Measurements from ENCODE around the gene SHC4. TPM values are rescaled to one million over a fixed set of nuclear protein-coding genes. Genes with fewer than 3 reads are reported as not detected.
"Not testable (repeated sequence)": the region's sequence is repeated elsewhere in the genome, so short reads cannot be mapped to it uniquely, and the experiment has no call there.

SHC4 gene
- total RNA-seq, 1 donor, result 0.72 TPM

DNA sequence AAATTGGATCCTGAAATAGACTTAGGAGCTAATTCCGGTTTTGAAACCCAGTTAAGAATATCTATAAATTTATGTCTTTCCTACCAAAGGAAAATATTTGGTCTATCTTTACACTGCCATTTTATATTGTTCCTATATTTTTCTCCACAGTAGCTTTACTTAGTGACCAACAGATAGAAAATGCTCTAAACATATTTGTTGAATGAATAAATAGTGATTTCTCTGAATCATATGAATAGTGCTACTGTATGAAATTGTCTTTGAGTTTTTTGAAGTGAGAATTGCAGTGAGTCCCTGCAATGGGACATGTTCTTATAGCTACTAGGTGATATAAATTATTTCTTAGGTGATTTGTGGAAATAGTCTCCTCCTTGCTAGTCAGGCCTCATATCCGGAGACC, 104.3 kb downstream of the SHC4 start:
- DNase-seq (ENCODE audit: insufficient read length, low spot score, missing footprints), result no peak
- H3K4me2 ChIP-seq (ENCODE audit: insufficient read depth, low read length), result peak overlapping the region; percentile 33
- peak overlapping the region; percentile 40 for H3K27ac ChIP-seq (ENCODE audit: low read depth, low read length)
- no peak overlapping the region for H2AFZ ChIP-seq (ENCODE audit: low read length)
- TF ChIP-seq, protein P1, sequence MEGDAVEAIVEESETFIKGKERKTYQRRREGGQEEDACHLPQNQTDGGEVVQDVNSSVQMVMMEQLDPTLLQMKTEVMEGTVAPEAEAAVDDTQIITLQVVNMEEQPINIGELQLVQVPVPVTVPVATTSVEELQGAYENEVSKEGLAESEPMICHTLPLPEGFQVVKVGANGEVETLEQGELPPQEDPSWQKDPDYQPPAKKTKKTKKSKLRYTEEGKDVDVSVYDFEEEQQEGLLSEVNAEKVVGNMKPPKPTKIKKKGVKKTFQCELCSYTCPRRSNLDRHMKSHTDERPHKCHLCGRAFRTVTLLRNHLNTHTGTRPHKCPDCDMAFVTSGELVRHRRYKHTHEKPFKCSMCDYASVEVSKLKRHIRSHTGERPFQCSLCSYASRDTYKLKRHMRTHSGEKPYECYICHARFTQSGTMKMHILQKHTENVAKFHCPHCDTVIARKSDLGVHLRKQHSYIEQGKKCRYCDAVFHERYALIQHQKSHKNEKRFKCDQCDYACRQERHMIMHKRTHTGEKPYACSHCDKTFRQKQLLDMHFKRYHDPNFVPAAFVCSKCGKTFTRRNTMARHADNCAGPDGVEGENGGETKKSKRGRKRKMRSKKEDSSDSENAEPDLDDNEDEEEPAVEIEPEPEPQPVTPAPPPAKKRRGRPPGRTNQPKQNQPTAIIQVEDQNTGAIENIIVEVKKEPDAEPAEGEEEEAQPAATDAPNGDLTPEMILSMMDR (IDR thresholded peaks at IDR 0.05; ENCODE audit: extremely low read depth, low read depth, low read length), result no peak
- no peaks in the 10 kb centered on the region for H3K27me3 ChIP-seq (ENCODE audit: insufficient read depth, low read length)
- no peak overlapping the region for H3K4me3 ChIP-seq (ENCODE audit: insufficient read depth, low read length)
- H3K9me3 ChIP-seq (ENCODE audit: low read depth, low read length), result no peaks in the 10 kb centered on the region
- no peaks in the 10 kb centered on the region for H3K79me2 ChIP-seq (ENCODE audit: insufficient read depth, low read length)
- no peaks in the 10 kb centered on the region for H3K36me3 ChIP-seq (ENCODE audit: insufficient read depth, low read length)
- H3K4me1 ChIP-seq (ENCODE audit: insufficient read depth, low read length), result peaks cover 48% of the 10 kb centered on the region
- no peaks in the 10 kb centered on the region for H4K20me1 ChIP-seq (ENCODE audit: insufficient read depth, low read length)

DNA sequence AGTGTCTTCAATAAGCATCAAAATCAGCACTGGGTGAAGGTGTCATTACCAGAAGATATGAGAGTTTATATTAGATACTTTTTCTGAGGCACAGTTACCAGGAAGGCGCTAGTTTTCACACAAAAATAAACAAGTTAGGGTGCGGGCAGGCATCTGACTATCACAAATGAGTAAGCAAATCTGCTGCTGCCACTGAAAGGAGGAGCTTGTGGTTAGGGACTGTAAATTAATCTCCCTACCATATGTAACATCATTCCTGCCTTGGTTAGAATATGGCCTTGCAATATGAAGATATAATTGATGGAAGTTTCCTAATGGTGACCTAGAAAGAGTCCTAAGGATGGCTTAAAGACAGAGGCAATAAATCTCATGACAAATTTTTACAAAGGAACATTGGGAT, 105.3 kb downstream of the SHC4 start:
- H4K20me1 ChIP-seq (ENCODE audit: insufficient read depth, low read length), result no peaks in the 10 kb centered on the region
- H3K4me1 ChIP-seq (ENCODE audit: insufficient read depth, low read length), result peaks cover 48% of the 10 kb centered on the region
- H3K4me3 ChIP-seq (ENCODE audit: insufficient read depth, low read length), result no peak overlapping the region
- H2AFZ ChIP-seq (ENCODE audit: low read length), result peak overlapping the region; percentile 20
- H3K36me3 ChIP-seq (ENCODE audit: insufficient read depth, low read length), result no peaks in the 10 kb centered on the region
- no peaks in the 10 kb centered on the region for H3K9me3 ChIP-seq (ENCODE audit: low read depth, low read length)
- DNase-seq (ENCODE audit: insufficient read length, low spot score, missing footprints), result no peak
- H3K27me3 ChIP-seq (ENCODE audit: insufficient read depth, low read length), result no peaks in the 10 kb centered on the region
- TF ChIP-seq, protein P1 (IDR thresholded peaks at IDR 0.05; ENCODE audit: extremely low read depth, low read depth, low read length), result no peak
- H3K79me2 ChIP-seq (ENCODE audit: insufficient read depth, low read length), result no peaks in the 10 kb centered on the region
- H3K27ac ChIP-seq (ENCODE audit: low read depth, low read length), result no peak overlapping the region
- H3K4me2 ChIP-seq (ENCODE audit: insufficient read depth, low read length), result peak overlapping the region; percentile 25

DNA sequence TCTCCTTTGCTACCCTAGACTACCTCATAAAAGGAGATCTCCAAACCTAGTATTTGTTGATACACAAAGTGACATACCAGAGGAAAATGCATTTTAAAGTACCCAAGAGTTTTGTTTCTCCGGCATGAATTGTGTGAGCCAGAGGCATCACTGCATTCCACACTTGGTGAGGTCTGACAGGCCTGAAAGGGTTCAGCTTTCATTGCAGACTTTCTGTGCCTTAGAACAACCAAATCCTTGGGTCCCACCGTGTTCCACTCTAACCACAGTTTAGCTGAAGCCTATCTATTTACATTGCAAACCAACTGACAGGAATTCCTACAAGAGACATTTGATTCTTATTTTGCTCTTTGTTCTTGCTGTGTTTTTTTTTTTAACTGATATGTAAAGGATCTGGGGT, 106.8 kb downstream of the SHC4 start:
- TF ChIP-seq, protein P1 (IDR thresholded peaks at IDR 0.05; ENCODE audit: extremely low read depth, low read depth, low read length), result no peak
- Histone ChIP-seq H3K27ac (ENCODE audit: low read depth, low read length) (peak overlapping the region; percentile 66), H3K79me2 (ENCODE audit: insufficient read depth, low read length) (no peaks in the 10 kb centered on the region), H3K27me3 (ENCODE audit: insufficient read depth, low read length) (no peaks in the 10 kb centered on the region), H4K20me1 (ENCODE audit: insufficient read depth, low read length) (no peaks in the 10 kb centered on the region), H2AFZ (ENCODE audit: low read length) (peak overlapping the region; percentile 87), H3K36me3 (ENCODE audit: insufficient read depth, low read length) (no peaks in the 10 kb centered on the region), H3K4me3 (ENCODE audit: insufficient read depth, low read length) (no peak overlapping the region), H3K9me3 (ENCODE audit: low read depth, low read length) (no peaks in the 10 kb centered on the region), H3K4me2 (ENCODE audit: insufficient read depth, low read length) (peak overlapping the region; percentile 45), H3K4me1 (ENCODE audit: insufficient read depth, low read length) (peaks cover 48% of the 10 kb centered on the region)
- DNase-seq (ENCODE audit: insufficient read length, low spot score, missing footprints), result no peak

DNA sequence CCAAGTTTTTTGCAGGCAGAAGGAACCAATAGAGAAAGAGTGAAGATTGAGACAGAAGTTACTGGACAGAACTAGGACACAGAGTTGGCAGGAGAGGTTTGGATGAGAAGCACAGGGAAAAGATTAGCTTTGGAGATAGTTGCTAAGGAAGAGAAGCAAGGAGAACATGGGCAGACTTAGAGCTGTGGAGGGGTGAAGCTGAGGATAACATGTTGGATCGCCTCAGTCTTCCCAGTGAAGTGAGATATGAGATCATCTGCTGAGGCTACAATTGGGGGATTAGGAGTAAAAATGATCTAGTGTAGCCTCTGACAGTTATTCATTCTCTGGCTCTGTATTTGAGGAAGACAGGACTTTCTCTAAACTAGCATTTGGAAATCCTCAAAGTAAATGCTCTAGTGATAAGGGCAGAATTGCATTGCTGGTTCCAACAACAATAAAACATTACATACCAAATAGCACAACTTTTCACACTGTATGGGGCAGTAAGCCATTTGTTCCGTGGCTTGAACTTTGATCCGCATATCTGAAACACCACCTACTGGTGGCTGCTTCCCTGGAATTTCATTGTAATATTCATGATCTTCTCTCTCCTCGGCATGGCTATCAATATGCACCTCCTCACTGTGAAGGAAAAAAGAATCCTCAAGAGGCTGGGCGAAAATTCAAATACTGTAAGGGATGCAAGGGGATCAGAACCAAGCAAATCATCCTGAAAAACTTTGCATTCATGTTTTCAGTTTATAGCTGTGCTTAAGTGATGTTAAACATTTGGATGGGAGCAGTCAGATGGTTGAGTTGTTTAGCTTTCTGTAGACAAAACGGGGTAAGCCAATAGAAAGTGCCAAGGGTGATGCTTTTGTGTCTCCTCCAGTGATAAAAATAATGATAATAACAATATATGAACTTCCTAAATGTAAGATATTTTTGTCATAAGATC, 107.9 kb downstream of the SHC4 start:
- Histone ChIP-seq H3K79me2 (ENCODE audit: insufficient read depth, low read length) (no peaks in the 10 kb centered on the region), H3K9me3 (ENCODE audit: low read depth, low read length) (no peaks in the 10 kb centered on the region), H3K4me1 (ENCODE audit: insufficient read depth, low read length) (peaks cover 48% of the 10 kb centered on the region), H2AFZ (ENCODE audit: low read length) (peak overlapping the region; percentile 41), H3K36me3 (ENCODE audit: insufficient read depth, low read length) (no peaks in the 10 kb centered on the region), H3K4me3 (ENCODE audit: insufficient read depth, low read length) (no peak overlapping the region), H4K20me1 (ENCODE audit: insufficient read depth, low read length) (no peaks in the 10 kb centered on the region), H3K27ac (ENCODE audit: low read depth, low read length) (peak overlapping the region; percentile 66), H3K4me2 (ENCODE audit: insufficient read depth, low read length) (peak overlapping the region; percentile 62), H3K27me3 (ENCODE audit: insufficient read depth, low read length) (no peaks in the 10 kb centered on the region)
- DNase-seq (ENCODE audit: insufficient read length, low spot score, missing footprints), result no peak
- TF ChIP-seq, protein P1 (IDR thresholded peaks at IDR 0.05; ENCODE audit: extremely low read depth, low read depth, low read length), result peak; percentile 62

DNA sequence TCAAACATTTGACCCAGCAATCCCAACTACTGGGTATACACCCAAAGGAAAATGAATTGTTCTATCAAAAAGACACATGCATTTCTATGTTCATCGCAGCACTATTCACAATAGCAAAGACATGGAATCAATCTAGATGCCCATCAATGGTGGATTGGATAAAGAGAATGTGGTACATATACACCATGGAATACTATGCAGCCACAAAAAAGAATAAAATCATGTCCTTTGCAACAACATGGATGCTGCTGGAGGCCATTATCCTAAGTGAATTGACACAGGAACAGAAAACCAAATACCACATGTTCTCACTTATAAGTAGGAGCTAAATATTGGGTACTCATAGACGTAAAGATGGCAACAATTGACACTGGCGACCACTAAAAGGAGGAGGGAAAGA, 109.3 kb downstream of the SHC4 start:
- H2AFZ ChIP-seq (ENCODE audit: low read length), result not testable (repeated sequence)

More for the DNA sequence above, 109.3 kb downstream of the SHC4 start:
- DNase-seq (ENCODE audit: insufficient read length, low spot score, missing footprints); H3K4me3 ChIP-seq (ENCODE audit: insufficient read depth, low read length); H3K79me2 ChIP-seq (ENCODE audit: insufficient read depth, low read length); H3K9me3 ChIP-seq (ENCODE audit: low read depth, low read length); H3K27ac ChIP-seq (ENCODE audit: low read depth, low read length); H3K27me3 ChIP-seq (ENCODE audit: insufficient read depth, low read length); H4K20me1 ChIP-seq (ENCODE audit: insufficient read depth, low read length); H3K4me2 ChIP-seq (ENCODE audit: insufficient read depth, low read length); H3K36me3 ChIP-seq (ENCODE audit: insufficient read depth, low read length): not testable (repeated sequence)
- H3K4me1 ChIP-seq (ENCODE audit: insufficient read depth, low read length), result peaks cover 41% of the 10 kb centered on the region

Measured in osteoblast (primary cell).